HG03575 (cell line): ENCODE measurements around the gene PALB2.
"Not testable (repeated sequence)": the region's sequence is repeated elsewhere in the genome, so short reads cannot be mapped to it uniquely, and the experiment has no call there.

Source experiments
- ATAC-seq: cut with Tn5 transposase; IDR thresholded peaks from one replicate; pipeline ENCODE4 v1.9.1; 2021; ENCODE audit not compliant: unreplicated experiment, insufficient number of reproducible peaks, low FRiP score; ENCODE audit errors: extremely low read depth

The PALB2 gene

DNA sequence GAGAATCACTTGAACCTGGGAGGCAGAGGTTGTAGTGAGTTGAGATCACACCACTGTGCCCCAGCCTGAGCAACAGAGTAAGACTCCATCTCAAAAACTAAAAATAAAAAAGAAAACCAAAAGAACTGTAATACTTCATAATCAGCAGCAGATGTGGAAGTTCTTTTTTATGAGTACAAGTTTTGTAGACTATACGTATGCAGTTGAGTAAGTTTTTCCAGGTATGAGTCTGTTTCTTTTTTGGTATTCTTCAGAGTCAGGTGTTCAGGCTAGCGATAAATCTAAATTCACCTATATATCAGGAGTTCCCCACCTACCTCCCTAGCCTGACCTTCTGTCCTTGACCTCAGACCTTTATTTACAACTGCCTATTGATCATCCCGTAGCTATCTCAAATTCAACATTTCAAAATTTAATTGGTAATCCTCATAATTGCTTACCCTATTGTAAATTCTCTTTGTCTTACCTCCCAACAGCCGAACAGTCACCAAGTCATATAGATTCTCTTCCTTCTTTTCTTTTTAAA, 10.9 kb upstream of the PALB2 start:
- ATAC-seq = no peak

DNA sequence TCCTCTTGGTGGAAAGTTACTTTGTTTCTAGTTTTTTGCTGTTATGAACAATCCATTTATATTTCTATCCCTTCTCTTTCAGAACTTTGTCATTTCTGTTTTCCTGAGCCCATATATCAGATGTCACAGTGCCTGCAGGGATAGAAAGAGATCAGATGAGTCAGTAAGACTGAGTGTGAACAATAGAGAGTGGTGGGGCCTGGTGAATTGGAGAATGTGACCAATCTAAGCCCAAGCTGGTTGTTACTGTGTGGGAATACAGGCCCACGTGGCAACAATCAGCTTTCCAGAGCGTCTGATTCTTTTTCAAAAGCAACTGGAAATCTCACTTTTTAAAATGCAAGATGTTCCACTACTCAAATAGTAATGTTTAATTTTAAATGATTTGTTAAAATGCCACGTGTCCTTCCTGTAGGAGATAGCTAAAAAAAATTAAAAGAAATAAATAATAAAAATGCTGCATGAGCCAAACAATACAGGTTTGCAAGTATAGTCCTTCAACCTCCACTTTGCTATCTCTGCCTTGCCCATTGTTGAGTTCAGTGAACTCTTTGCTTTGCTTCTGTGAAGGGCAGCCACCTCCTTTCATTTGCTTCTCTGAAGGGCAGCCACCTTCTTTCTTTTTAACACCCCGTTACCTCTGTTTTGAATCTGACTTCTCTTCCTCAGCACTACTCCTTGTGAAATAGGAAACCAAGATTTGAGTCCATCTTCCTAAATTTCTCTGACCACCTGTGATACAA, 9.7 kb upstream of the PALB2 start:
- no peak for ATAC-seq

DNA sequence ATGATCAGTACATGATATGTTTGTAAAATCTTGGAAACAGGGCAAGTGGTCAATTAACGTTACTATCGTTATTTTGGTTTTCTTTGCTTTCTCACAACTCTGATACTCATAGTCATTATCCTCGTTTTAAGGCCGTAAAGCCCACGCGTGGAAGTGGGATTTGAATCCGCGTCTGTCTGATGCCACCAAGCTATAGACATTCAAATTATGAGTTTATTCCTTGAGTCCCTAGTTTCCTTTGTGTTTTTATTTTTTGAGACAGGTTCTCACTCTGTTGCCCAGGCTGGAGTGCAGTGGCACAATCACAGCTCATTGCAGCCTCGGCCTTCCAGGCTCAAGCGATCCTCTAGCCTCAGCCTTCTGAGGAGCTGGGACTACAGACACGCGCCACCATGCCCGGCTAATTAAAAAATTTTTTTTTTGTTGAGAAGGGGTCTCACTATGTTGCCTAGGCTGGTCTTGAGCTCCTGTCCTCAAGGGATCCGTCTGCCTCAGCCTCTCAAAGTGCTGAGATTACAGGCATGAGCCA, 1.2 kb upstream of the PALB2 start:
- ATAC-seq = no peak

DNA sequence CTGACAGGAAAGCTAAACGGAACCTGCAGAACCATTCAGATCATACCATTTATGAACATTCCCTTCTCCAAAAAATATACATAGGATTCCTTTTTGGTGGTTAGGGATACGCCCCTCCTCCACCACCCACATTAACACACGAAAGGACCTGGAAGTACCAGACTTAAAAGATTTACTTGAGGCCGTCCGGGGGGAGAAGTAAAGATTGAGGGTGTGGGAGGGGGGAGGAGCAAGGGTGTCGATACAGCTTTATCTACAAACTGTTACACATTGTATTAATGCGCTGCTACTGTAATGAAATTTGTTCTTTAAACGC, 537 bp downstream of the PALB2 start:
- no peak for ATAC-seq

DNA sequence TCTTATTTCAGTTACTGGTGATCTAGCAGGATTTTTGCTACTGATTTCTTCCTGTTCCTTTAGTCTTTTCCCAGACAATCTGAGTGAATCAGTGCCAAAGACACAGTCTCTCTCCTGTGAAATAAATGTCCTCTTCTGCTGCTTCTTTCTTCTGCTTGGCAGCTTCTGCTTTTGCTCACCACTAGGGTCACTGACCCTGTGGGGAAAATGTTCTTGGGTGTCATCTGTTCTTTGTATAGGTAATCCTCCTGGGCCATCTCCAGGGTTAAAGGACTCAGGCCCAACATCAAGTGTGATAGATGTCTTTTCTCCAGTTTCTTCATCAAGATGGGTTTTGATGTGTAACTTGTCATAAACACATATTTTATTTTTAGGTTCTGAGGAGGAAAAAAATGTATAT, 5.2 kb downstream of the PALB2 start:
- no peak for ATAC-seq

DNA sequence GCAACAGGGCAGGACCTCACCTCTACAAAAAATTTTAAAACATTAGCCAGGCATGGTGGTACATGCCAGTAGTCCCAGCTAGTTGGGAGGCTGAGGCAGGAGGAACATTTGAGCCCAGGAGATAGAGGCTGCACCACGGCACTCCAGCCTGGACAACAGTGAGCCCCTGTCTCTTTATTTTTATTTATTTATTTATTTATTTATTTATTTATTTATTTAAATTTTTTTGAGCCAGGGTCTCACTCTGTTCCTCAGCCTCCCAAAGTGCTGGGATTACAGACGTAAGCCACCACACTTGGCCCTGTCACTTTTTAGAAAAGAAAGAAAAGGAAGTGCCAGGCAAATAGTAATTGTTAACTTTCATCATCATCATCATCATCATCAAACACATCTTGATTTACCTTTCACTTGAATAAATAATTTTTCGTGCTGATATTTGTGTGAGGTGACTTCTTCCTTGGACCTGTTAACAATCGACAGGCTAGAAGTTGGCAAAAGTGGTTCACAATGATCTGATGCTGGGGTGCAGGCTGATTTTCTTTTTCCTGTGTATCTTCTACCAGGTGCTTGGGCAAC, 6.6 kb downstream of the PALB2 start:
- no peak for ATAC-seq

DNA sequence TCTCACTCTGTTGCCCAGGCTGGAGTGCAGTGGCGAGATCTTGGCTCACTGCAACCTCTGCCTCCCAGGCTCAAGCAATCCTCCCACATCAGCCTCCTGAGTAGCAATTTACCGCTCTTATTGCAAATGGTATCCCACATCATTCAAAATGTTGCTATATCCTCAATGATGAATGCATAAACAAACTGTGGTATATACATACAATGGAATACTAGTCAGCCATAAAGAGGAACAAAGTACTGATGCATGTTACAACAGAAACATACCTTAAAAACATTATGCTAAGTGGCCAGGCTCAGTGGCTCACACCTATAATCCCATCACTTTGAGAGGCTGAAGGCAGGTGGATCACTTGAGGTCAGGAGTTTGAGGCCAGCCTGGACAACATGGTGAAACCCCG, 9.2 kb downstream of the PALB2 start:
- ATAC-seq = not testable (repeated sequence)

DNA sequence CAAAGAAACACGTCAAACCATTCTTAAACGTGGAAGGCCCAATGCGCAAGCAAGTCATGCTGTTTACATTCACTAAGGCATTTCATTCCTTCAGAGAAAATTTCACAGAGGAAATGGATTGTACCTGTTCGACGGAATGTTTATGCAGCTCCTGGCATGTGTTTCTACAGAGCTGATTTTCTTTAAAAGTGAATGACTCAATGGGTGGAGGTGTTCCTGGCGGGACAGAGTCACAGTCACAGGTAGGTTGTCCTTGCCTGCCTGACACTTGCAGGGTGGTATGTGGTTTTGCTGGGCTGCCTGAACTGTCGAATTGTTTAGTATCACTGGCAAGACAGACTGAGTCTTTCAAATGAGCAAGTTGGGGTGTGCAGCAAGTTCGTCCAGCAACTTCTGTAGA, 11.6 kb downstream of the PALB2 start:
- no peak for ATAC-seq

DNA sequence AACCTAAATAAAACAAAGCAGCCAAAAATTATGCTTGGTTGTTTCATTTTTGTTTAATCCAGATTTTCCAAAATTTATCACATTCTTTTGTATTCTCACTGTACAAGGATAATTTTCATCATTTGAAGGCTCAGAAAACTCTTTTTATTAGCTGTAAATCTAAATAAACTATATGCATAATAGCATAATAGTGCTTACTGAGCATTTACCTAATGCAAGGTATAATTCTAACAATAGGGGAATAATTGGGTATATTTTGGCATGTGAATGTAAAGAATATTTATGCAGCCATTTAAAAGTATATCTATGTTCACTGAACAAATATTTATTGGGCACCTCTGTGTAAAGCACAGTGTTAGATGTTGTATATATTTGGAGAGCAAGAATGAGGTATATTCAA, 17.0 kb downstream of the PALB2 start:
- no peak for ATAC-seq

DNA sequence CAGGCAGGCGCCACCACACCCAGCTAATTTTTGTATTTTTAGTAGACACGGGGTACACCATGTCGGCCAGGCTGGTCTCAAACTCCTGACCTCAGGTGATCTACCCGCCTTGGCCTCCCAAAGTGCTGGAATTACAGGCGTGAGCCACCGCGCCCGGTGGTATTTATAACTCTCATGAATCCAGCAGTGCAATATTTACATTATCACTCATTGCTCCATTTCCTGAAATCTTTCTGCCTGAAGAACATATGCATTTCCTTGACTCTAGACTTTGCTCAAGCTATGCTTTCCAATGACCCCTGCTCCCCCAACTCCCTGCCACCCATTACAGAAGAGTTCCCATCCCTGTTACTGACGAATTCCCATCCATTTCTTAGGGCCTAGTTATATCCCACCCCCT, 25.3 kb downstream of the PALB2 start:
- no peak for ATAC-seq

DNA sequence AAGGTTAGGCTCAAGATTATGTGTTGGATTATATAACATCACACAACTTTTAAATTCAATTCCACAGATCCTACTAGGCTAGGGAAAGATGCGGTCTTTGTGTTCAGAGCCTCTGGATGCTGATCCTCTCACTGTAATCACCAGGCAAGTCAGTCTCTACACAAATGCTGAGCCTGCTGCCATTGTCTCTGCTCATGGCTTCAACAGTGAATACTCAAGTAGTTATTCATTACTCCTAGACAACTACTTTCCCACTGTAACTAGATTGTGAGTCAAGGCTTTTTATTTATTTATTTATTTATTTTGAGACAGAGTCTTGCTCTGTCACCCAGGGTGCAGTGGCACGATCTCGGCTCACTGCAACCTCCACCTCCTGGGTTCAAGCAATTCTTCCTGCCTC, 29.2 kb downstream of the PALB2 start:
- ATAC-seq = no peak

DNA sequence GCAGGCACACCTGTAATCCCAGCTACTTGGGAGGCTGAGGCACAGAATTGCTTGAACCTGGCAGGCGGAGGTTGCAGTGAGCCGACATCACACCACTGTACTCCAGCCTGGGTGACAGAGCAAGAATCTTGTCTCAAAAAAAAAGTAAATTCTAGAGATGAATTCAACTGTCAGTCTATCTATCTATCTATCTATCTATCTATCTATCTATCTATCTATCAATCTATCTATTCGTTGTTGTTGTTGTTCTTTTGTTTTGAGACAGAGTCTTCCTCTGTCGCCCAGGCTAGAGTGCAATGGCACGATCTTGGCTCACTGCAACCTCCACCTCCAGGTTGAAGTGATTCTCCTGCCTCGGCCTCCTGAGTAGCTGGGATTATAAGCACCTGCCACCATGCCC, 30.2 kb downstream of the PALB2 start:
- not testable (repeated sequence) for ATAC-seq

DNA sequence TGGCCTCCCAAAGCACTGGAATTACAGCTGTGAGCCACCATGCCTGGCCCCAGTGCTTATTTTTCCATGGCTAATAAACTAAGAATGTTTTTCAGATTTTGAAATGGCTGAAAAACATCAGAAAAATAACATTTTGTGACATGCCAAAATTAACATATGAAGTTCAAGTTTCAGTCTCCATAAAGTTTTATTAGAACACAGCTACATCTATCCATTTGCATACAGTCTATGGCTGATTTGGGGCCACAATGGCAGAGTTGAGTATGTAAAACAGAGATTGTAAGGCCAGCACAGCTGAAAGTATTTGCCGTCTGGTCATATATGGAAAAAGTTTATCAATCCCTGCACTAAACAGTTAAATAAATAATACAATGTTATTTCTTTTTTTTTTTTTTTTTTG, 31.2 kb downstream of the PALB2 start:
- no peak for ATAC-seq

DNA sequence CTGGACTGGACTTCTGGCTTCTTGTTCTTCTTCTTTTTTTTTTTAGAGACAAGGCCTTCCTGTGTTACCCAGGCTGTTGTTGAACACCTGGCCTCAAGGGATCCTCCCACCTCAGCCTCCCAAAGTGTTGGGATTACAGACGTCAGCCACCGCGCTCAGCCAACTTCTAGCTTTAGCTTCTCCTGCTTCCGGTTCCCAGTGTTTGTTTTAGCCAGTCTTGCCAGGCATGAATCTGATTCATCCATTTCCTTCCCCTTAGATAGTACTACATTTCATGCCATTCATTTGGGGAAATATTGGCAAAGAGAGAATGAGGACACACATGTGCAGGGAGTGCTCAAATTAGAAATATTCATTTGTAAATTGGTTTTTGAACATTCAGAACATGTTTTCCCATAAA, 32.9 kb downstream of the PALB2 start:
- ATAC-seq = no peak

DNA sequence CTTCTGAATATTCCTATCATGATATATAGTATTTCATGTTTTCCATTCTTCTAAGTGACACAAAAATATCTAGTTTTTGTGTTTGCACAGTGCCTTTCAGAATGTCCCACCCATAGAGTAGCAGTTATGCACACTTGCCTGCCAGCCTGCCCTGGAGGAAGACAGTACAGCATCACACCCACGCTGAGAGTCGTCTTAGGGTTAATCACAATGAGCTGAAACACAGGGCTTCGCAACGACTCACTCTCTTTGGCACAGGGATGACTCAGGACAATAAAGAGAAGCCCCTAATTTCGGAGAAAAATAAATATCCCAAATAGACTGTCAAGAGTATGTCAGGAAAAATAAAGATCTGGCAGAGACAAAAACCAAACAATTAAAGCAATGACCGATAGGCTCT, 33.4 kb downstream of the PALB2 start:
- ATAC-seq = no peak

DNA sequence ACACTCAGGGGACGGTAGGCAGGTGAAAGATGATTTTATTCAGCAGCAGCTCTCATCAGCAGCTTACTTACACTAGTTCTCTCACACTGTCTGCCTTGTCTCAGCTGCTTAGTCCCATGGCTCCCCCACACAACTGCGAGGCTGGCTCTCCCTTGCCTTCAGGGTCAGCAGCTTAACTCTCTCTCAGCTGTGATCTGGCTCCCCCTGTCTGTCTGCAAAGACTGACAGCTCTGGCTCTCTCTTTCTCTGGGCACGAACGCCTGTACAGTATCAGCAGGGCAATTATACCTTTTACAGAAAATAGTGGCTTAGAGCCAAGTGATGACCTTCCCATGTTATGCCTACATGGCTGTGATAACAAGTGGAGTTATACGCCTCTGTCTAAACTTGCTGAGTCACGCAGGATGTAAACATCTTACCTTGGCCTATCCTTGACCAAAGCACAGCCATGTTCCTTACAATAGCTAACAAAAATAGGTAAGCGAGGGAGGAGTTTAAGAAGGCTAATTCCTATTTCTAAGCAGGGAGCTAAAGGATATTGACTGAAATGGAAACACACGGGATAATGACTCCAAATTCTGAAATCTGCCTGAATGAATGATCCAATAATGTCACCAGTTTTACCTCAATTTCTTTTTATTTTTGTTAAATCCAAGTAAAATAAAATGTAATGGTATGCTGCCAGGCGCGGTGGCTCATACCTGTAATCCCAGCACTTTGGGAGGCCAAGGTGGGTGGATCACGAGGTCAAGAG, 43.9 kb downstream of the PALB2 start:
- ATAC-seq = no peak

DNA sequence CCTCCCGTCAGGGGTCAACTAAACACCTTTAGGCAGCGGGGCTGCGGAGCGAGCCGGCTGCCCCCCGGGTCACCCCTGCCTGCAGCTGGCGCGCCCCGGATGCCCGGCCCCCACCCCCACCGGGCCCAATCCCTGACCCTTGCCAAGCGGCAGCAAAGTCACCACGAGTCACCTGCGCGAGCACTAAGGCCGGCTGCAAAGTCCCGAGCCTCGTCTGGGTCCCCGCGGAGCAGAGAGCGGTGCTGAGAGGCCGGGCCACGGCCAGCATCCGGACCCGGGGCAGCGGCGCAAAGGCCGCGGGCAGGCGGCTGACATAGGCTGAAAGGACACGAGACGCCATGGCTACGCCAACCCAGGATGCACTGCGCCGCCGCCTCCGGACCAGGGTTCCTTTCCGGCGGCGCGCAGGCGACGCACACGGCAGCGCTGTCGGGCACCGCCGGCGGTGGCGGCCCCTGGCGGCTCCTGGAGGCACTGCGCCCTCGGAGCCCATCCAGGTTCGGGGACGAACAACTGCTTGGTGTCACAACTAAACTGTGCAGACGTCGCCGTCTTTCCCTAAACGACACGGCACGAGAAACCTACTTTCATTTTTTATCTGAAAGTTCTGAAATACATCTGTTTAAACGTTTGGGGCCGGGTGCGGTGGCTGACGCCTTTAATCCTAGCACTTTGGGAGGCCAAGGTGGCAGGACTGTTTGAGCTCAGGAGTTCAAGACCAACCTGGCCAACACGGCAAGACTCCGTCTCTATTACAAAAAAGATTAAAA, 45.0 kb downstream of the PALB2 start, which contains the start of gene NDUFAB1:
NDUFAB1 (minus strand) TSS at position 366 of the 770 bp plus-strand sequence; CDS start at position 340, 26 bp downstream.
- ATAC-seq = no peak

DNA sequence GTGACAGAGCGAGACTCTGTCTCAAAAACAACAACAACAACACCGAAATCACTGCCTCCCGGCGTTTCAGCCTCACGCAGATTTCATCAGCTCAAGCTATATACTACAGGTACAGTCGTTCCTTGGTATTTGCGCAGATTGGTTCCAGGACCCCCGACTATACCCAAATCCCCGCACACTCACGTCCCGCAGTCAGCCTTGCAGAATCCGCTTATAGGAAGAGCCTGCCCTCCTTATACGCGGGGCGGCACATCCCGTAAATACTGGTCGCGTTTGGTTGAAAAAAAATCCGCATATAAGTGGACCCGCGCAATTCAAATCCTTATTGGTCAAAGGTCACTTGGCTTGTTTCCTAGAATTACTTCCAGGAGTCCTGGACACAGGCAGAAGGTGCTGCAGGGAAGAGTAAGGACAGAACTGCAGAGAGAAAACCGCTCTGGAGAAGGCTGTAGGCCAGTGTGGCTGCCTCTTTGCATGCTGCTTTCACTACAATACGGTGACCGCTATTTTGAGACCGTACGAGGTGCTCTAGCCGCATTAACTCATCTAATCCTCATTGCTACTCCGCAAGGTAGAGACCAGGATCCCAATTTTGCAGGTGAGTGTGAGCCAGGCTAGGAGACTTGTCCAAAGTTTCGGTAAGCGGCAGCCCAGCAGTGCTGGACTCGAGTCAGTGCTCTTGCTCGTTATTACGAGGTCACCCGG, 45.7 kb downstream of the PALB2 start:
- no peak for ATAC-seq

DNA sequence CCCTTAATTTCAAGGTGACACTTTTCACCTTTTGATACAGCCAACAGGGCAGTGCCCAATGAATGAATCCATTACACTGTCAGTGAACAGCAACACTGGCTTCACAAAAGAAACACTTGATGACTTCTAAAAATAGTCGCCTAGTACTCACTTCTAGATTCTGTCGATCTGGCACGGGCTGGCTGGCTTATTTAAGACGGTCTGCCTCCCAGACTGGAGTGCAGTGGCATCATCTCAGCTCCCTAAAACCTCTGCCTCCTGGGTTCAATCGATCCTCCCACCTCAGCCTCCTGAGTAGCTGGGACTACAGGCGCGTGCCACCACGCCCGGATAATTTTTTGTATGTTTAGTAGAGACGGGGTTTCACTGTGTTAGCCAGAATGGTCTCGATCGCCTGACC, 46.9 kb downstream of the PALB2 start:
- ATAC-seq = no peak
